Measurements from ENCODE around the gene ADGRG7.
"Not testable (repeated sequence)": the region's sequence is repeated elsewhere in the genome, so short reads cannot be mapped to it uniquely, and the experiment has no call there.

The ADGRG7 gene

GRCh38 chr3:100647171-100647570 is 37.8 kb downstream of the ADGRG7 start:
- TF ChIP-seq CTCF (IDR thresholded peaks at IDR 0.05) = no peak
- no peaks in the 10 kb centered on the region for H3K36me3 ChIP-seq
- H3K27me3 ChIP-seq = no peaks in the 10 kb centered on the region
- intact Hi-C loops (cut with DNase I; ENCODE audit: low total_unique reads) = loop anchor here (10.0 kb wide), 1 partner anchor 1868 kb away; no protein-coding TSS in a partner anchor
- no peak overlapping the region for H3K27ac ChIP-seq
- H3K4me1 ChIP-seq = no peaks in the 10 kb centered on the region
- DNase-seq = no peak
- H3K9me3 ChIP-seq = no peaks in the 10 kb centered on the region
- H3K4me3 ChIP-seq = no peak overlapping the region

- TF ChIP-seq CTCF (IDR thresholded peaks at IDR 0.05) = no peak
- intact Hi-C loops (cut with DNase I; ENCODE audit: low total_unique reads) = loop anchor here (10.0 kb wide), 1 partner anchor 1867 kb away; no protein-coding TSS in a partner anchor
- H3K4me1 ChIP-seq = no peaks in the 10 kb centered on the region
These were observed 38.3 kb downstream of the ADGRG7 start for GRCh38 chr3:100647657-100648056.

GRCh38 chr3:100650651-100651619 is 41.5 kb downstream of the ADGRG7 start:
- no peak overlapping the region for H3K4me3 ChIP-seq
- H3K4me1 ChIP-seq = no peaks in the 10 kb centered on the region
- no peak for TF ChIP-seq CTCF (IDR thresholded peaks at IDR 0.05)
- H3K27me3 ChIP-seq = no peaks in the 10 kb centered on the region
- intact Hi-C loops (cut with DNase I; ENCODE audit: low total_unique reads) = no loop called here
- no peaks in the 10 kb centered on the region for H3K9me3 ChIP-seq
- peak in 1 of 2 donors; percentile 26 for DNase-seq
- no peaks in the 10 kb centered on the region for H3K36me3 ChIP-seq
- no peak overlapping the region for H3K27ac ChIP-seq

More at GRCh38 chr3:100647657-100648056, 38.3 kb downstream of the ADGRG7 start:
- no peaks in the 10 kb centered on the region for H3K27me3 ChIP-seq
- DNase-seq = no peak
- no peak overlapping the region for H3K4me3 ChIP-seq
- no peaks in the 10 kb centered on the region for H3K36me3 ChIP-seq
- no peaks in the 10 kb centered on the region for H3K9me3 ChIP-seq
- H3K27ac ChIP-seq = no peak overlapping the region

GRCh38 chr3:100653604-100654294 is 44.3 kb downstream of the ADGRG7 start:
- intact Hi-C loops (cut with DNase I; ENCODE audit: low total_unique reads) = no loop called here
- no peak for DNase-seq
- Histone ChIP-seq H3K9me3 (no peaks in the 10 kb centered on the region), H3K4me3 (no peak overlapping the region), H3K27me3 (no peaks in the 10 kb centered on the region), H3K27ac (no peak overlapping the region), H3K4me1 (no peaks in the 10 kb centered on the region), H3K36me3 (no peaks in the 10 kb centered on the region)
- no peak for TF ChIP-seq CTCF (IDR thresholded peaks at IDR 0.05)

GRCh38 chr3:100656945-100657344 is 47.5 kb downstream of the ADGRG7 start:
- Histone ChIP-seq H3K36me3 (no peaks in the 10 kb centered on the region), H3K4me1 (no peaks in the 10 kb centered on the region), H3K4me3 (no peak overlapping the region), H3K27me3 (no peaks in the 10 kb centered on the region), H3K9me3 (no peaks in the 10 kb centered on the region), H3K27ac (no peak overlapping the region)
- no peak for TF ChIP-seq CTCF (IDR thresholded peaks at IDR 0.05)
- no peak for DNase-seq
- intact Hi-C loops (cut with DNase I; ENCODE audit: low total_unique reads) = no loop called here

DNA sequence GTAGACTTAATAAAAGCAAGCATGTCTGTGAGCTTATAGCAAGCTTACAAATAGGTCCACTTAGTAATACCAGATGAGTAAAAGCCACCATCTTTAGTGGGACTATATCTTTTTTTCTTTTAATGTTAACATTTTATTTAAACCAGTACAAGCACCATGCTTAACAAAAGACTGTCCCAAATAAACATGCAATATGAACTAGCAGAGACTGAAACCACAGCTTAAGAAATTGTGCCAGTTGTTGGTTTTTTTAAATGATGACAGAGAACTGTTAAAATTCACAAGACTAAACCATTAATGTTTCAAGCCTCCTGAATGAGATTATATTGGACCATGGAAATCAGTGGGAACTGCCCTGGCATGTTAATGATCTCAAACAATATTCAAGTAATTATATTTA is 51.9 kb downstream of the ADGRG7 start:
- H3K4me1 ChIP-seq; H3K9me3 ChIP-seq; intact Hi-C loops (cut with DNase I; ENCODE audit: low total_unique reads); H3K27me3 ChIP-seq; H3K4me3 ChIP-seq; H3K27ac ChIP-seq; DNase-seq; H3K36me3 ChIP-seq: not testable (repeated sequence)

All from tibial artery (tissue), 4 donors.